WTC11 (cell line): ENCODE results near the gene ACO1. TPM values are rescaled to one million over a fixed set of nuclear protein-coding genes. Genes with fewer than 3 reads are reported as not detected.

Experiments
- ATAC-seq: fragments of 200-7000 bp; cut with Tn5 transposase; 2 replicates; pipeline ENCODE4 v1.10.0; 2021; ENCODE audit warnings: mild to moderate bottlenecking, moderate library complexity
- CTCF ChIA-PET: fragments of 300-600 bp; sonication (Branson Sonifier 250); formaldehyde crosslinking; loops from one replicate; lab custom pipeline; 2021; ENCODE audit warnings: antibody characterized with exemption; lab: Charles Lee
- POLR2A ChIA-PET: fragments of 350-600 bp; sonication (Branson Sonifier 250); formaldehyde crosslinking; loops from one replicate; lab custom pipeline; 2021; ENCODE audit warnings: antibody characterized with exemption; lab: Charles Lee
- DNase-seq: peaks from one replicate; pipeline ENCODE4 v3.0.0; 2021; ENCODE audit warnings: low spot score
- H3K27ac Mint-ChIP-seq: 2 replicates; pipeline ENCODE4 v1.8.0; 2021; ENCODE audit warnings: mixed read lengths
- H3K27me3 Mint-ChIP-seq: 2 replicates; pipeline ENCODE4 v1.8.0; 2021; ENCODE audit warnings: low read depth, mild to moderate bottlenecking, moderate library complexity, mixed read lengths
- H3K36me3 Mint-ChIP-seq: 2 replicates; pipeline ENCODE4 v1.8.0; 2021; ENCODE audit warnings: mixed read lengths
- H3K4me1 Mint-ChIP-seq: 2 replicates; pipeline ENCODE4 v1.8.0; 2022; ENCODE audit warnings: mixed read lengths
- H3K4me3 Mint-ChIP-seq: 2 replicates; pipeline ENCODE4 v1.8.0; 2021; ENCODE audit warnings: mild to moderate bottlenecking, moderate library complexity, mixed read lengths
- H3K9me3 Mint-ChIP-seq: 2 replicates; pipeline ENCODE4 v1.8.0; 2021; ENCODE audit warnings: mixed read lengths
- CREB1 ChIP-seq: sonication (generic); formaldehyde crosslinking; IDR thresholded peaks from 2 replicates; pipeline ENCODE4 v1.8.0; 2023; ENCODE audit warnings: mild to moderate bottlenecking, missing genetic modification reagents
- ETV6 ChIP-seq: sonication (generic); formaldehyde crosslinking; IDR thresholded peaks from 2 replicates; pipeline ENCODE4 v1.8.1; 2022; ENCODE audit warnings: mild to moderate bottlenecking, missing genetic modification reagents
- IRF1 ChIP-seq: sonication (generic); formaldehyde crosslinking; IDR thresholded peaks from 2 replicates; pipeline ENCODE4 v1.8.0; 2023; ENCODE audit warnings: missing genetic modification reagents
- MLX ChIP-seq: sonication (generic); formaldehyde crosslinking; IDR thresholded peaks from 2 replicates; pipeline ENCODE4 v1.8.1; 2023; ENCODE audit warnings: mild to moderate bottlenecking, missing genetic modification reagents, moderate library complexity
- PRRX2 ChIP-seq: fragments of 250-450 bp; sonication (Bioruptor Pico); IDR thresholded peaks from 2 replicates; pipeline ENCODE4 v1.8.0; 2021; ENCODE audit warnings: mild to moderate bottlenecking
- SMAD4 ChIP-seq: sonication (generic); formaldehyde crosslinking; IDR thresholded peaks from 2 replicates; pipeline ENCODE4 v1.8.0; 2022; ENCODE audit warnings: mild to moderate bottlenecking, missing genetic modification reagents
- TCF7 ChIP-seq: sonication (generic); formaldehyde crosslinking; IDR thresholded peaks from 2 replicates; pipeline ENCODE4 v1.8.0; 2022; ENCODE audit warnings: mild to moderate bottlenecking, low read depth, missing genetic modification reagents, moderate library complexity
- TEAD4 ChIP-seq: sonication (generic); formaldehyde crosslinking; IDR thresholded peaks from 2 replicates; pipeline ENCODE4 v1.8.0; 2022; ENCODE audit warnings: mild to moderate bottlenecking, missing genetic modification reagents
- USF1 ChIP-seq: sonication (generic); formaldehyde crosslinking; IDR thresholded peaks from 2 replicates; pipeline ENCODE4 v1.8.0; 2022; ENCODE audit warnings: mild to moderate bottlenecking, missing genetic modification reagents
- ZNF219 ChIP-seq: sonication (generic); formaldehyde crosslinking; IDR thresholded peaks from 2 replicates; pipeline ENCODE4 v1.8.0; 2023; ENCODE audit warnings: missing genetic modification reagents, mild to moderate bottlenecking, borderline replicate concordance
- ZNF263 ChIP-seq: sonication (generic); formaldehyde crosslinking; IDR thresholded peaks from 2 replicates; pipeline ENCODE4 v1.8.1; 2022; ENCODE audit warnings: low read depth, mild to moderate bottlenecking, moderate library complexity, missing genetic modification reagents
- ZNF532 ChIP-seq: fragments of 250-450 bp; sonication (Bioruptor Pico); IDR thresholded peaks from 2 replicates; pipeline ENCODE4 v1.9.0; 2021; ENCODE audit warnings: mild to moderate bottlenecking, borderline replicate concordance
- total RNA-seq: library from RNA; stranded (reverse); gene quantifications from 3 replicates; pipeline ENCODE4 v1.2.3, GENCODE V29; 2021
- TF ChIP-seq, protein P1 (sequence below): sonication (generic); formaldehyde crosslinking; IDR thresholded peaks from 2 replicates; pipeline ENCODE4 v1.8.1; 2022; ENCODE audit warnings: mild to moderate bottlenecking, moderate library complexity, missing genetic modification reagents
- TF ChIP-seq, protein P2 (sequence below): sonication (generic); formaldehyde crosslinking; IDR thresholded peaks from 2 replicates; pipeline ENCODE4 v1.8.1; 2022; ENCODE audit warnings: mild to moderate bottlenecking, missing genetic modification reagents, moderate library complexity, borderline replicate concordance
- TF ChIP-seq, protein P3 (sequence below): sonication (generic); formaldehyde crosslinking; conservative IDR thresholded peaks from 2 replicates; pipeline ENCODE4 v1.8.1; 2023; ENCODE audit warnings: mild to moderate bottlenecking, low read depth, missing genetic modification reagents, moderate library complexity

ACO1 gene
- total RNA-seq, 1 experiment from 2014 or later = 40.2 TPM

DNA sequence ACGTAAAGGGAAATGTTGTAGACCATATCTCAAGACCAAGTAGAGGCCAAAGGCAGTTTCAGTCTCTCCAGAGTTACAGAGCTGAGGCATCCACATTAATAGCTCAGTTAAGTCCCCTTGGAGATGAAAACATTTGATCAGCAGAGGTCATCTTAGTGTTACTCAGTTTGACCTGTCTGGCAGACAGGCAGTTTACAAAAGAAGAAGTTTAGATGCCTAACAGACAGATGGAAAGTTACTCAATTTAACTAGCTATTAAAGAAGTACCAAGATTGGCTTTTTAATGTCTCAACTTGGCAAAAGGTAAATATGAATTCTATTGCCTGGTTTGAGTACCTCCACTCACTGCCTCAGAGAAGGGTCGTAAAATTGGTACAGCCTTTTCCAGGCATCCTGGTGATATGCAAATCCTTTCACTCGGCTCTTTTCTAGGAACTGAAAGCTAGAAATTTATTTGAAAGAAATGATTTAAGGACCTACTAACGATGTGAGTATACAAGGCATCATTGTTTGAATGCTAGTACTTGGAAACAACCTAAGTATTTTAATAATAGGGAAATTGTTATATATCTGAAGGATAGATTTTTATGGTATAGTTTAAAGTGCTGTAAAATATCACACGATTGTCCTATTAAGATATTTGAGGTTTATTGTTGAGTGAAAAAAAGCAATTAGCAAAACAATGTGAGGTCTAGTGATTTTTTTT, 14.8 kb downstream of the ACO1 start (continued):
- TF ChIP-seq ZNF532 (CRISPR knock-in tag) (no peak), TCF7 (CRISPR knock-in tag) (no peak)

- H3K36me3 Mint-ChIP-seq = peaks cover 10% of the 10 kb centered on the region
- H3K4me3 Mint-ChIP-seq = no peak overlapping the region
- ATAC-seq (no peak), DNase-seq (no peak)
- ChIA-PET POLR2A (no interaction called here), CTCF (no interaction called here)
- no peak overlapping the region for H3K27ac Mint-ChIP-seq
- no peak for TF ChIP-seq ZNF263
- no peak for TF ChIP-seq CREB1 (CRISPR knock-in tag)
- TF ChIP-seq, protein P1, sequence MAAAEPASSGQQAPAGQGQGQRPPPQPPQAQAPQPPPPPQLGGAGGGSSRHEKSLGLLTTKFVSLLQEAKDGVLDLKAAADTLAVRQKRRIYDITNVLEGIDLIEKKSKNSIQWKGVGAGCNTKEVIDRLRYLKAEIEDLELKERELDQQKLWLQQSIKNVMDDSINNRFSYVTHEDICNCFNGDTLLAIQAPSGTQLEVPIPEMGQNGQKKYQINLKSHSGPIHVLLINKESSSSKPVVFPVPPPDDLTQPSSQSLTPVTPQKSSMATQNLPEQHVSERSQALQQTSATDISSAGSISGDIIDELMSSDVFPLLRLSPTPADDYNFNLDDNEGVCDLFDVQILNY (CRISPR knock-in tag) = no peak
- TF ChIP-seq, protein P2, sequence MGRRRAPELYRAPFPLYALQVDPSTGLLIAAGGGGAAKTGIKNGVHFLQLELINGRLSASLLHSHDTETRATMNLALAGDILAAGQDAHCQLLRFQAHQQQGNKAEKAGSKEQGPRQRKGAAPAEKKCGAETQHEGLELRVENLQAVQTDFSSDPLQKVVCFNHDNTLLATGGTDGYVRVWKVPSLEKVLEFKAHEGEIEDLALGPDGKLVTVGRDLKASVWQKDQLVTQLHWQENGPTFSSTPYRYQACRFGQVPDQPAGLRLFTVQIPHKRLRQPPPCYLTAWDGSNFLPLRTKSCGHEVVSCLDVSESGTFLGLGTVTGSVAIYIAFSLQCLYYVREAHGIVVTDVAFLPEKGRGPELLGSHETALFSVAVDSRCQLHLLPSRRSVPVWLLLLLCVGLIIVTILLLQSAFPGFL = no peak
- TF ChIP-seq USF1 = no peak
- no peak for TF ChIP-seq SMAD4 (CRISPR knock-in tag)
- TF ChIP-seq, protein P3, sequence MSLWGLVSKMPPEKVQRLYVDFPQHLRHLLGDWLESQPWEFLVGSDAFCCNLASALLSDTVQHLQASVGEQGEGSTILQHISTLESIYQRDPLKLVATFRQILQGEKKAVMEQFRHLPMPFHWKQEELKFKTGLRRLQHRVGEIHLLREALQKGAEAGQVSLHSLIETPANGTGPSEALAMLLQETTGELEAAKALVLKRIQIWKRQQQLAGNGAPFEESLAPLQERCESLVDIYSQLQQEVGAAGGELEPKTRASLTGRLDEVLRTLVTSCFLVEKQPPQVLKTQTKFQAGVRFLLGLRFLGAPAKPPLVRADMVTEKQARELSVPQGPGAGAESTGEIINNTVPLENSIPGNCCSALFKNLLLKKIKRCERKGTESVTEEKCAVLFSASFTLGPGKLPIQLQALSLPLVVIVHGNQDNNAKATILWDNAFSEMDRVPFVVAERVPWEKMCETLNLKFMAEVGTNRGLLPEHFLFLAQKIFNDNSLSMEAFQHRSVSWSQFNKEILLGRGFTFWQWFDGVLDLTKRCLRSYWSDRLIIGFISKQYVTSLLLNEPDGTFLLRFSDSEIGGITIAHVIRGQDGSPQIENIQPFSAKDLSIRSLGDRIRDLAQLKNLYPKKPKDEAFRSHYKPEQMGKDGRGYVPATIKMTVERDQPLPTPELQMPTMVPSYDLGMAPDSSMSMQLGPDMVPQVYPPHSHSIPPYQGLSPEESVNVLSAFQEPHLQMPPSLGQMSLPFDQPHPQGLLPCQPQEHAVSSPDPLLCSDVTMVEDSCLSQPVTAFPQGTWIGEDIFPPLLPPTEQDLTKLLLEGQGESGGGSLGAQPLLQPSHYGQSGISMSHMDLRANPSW (CRISPR knock-in tag) = no peak
- peaks cover 22% of the 10 kb centered on the region for H3K4me1 Mint-ChIP-seq
- peaks cover 4% of the 10 kb centered on the region for H3K9me3 Mint-ChIP-seq
- no peaks in the 10 kb centered on the region for H3K27me3 Mint-ChIP-seq
Observed at GRCh38 chr9:32401488-32401887, 17.0 kb downstream of the ACO1 start.

GRCh38 chr9:32403567-32404260, 19.3 kb downstream of the ACO1 start:
- peaks cover 25% of the 10 kb centered on the region for H3K36me3 Mint-ChIP-seq
- peaks cover 22% of the 10 kb centered on the region for H3K4me1 Mint-ChIP-seq
- H3K27ac Mint-ChIP-seq = no peak overlapping the region
- peaks cover 4% of the 10 kb centered on the region for H3K9me3 Mint-ChIP-seq
- DNase-seq (no peak), ATAC-seq (no peak)
- CTCF ChIA-PET = no interaction called here
- H3K4me3 Mint-ChIP-seq = no peak overlapping the region
- no peaks in the 10 kb centered on the region for H3K27me3 Mint-ChIP-seq
- POLR2A ChIA-PET = no interaction called here
- TF ChIP-seq PRRX2 (CRISPR knock-in tag) = no peak
- TF ChIP-seq TEAD4 (CRISPR knock-in tag) = no peak
- TF ChIP-seq ETV6 (CRISPR knock-in tag) = no peak
- TF ChIP-seq ZNF219 = no peak
- TF ChIP-seq, protein P2 = no peak
- TF ChIP-seq MLX = no peak
- TF ChIP-seq IRF1 = no peak
- TF ChIP-seq, protein P3 (CRISPR knock-in tag) = no peak
